HPDE6-E6E7 (cell line): ENCODE data around the gene PHKB.
"Not testable (repeated sequence)": the region's sequence is repeated elsewhere in the genome, so short reads cannot be mapped to it uniquely, and the experiment has no call there.

Source experiments
- DNase-seq: peaks from one replicate; pipeline ENCODE4 v3.0.0; 2011; ENCODE audit warnings: missing footprints; ENCODE audit errors: extremely low spot score

PHKB gene

GRCh38 chr16:47460711-47461597 is at the start of gene PHKB, which contains the start of gene ITFG1:
Gene PHKB (plus strand): TSS chr16:47461331. CDS start chr16:47461351, 20 bp downstream.
Gene ITFG1 (minus strand): TSS chr16:47461063. CDS start chr16:47461045, 18 bp downstream.
- peak; percentile 68 for DNase-seq

- no peak for DNase-seq
These were observed 48.1 kb upstream of the PHKB start for GRCh38 chr16:47413041-47413440.

- DNase-seq, result no peak
These were observed 44.3 kb upstream of the PHKB start for GRCh38 chr16:47416869-47417268.

GRCh38 chr16:47424846-47425245 is 36.3 kb upstream of the PHKB start:
- DNase-seq, result no peak

- no peak for DNase-seq
These were observed 34.3 kb upstream of the PHKB start for GRCh38 chr16:47426806-47427205.

GRCh38 chr16:47431960-47432359 is 29.2 kb upstream of the PHKB start:
- DNase-seq, result no peak

- not testable (repeated sequence) for DNase-seq
These were observed 26.9 kb upstream of the PHKB start for GRCh38 chr16:47434274-47434673.

- DNase-seq, result not testable (repeated sequence)
These were observed 21.1 kb upstream of the PHKB start for GRCh38 chr16:47440066-47440465.

GRCh38 chr16:47442884-47443283 is 18.2 kb upstream of the PHKB start:
- DNase-seq, result not testable (repeated sequence)

- no peak for DNase-seq
These were observed 14.7 kb upstream of the PHKB start for GRCh38 chr16:47446431-47446830.

GRCh38 chr16:47448830-47449575 is 12.1 kb upstream of the PHKB start:
- DNase-seq, result no peak

- DNase-seq, result no peak
These were observed 11.3 kb upstream of the PHKB start for GRCh38 chr16:47449788-47450187.

GRCh38 chr16:47458331-47458730 is 2.8 kb upstream of the PHKB start:
- no peak for DNase-seq

GRCh38 chr16:47459603-47460002 is 1.5 kb upstream of the PHKB start:
- no peak for DNase-seq

- no peak for DNase-seq
These were observed 796 bp upstream of the PHKB start for GRCh38 chr16:47460359-47460710.

GRCh38 chr16:47461598-47462266 is 601 bp downstream of the PHKB start:
- DNase-seq, result peak; percentile 19

- no peak for DNase-seq
These were observed 2.9 kb downstream of the PHKB start for GRCh38 chr16:47463771-47464624.

- DNase-seq, result no peak
These were observed 4.9 kb downstream of the PHKB start for GRCh38 chr16:47465919-47466630.

GRCh38 chr16:47467501-47467900 is 6.4 kb downstream of the PHKB start:
- no peak for DNase-seq

GRCh38 chr16:47468070-47468689 is 7.0 kb downstream of the PHKB start:
- DNase-seq, result not testable (repeated sequence)
